Thoracic aorta (tissue), 2 donors: ENCODE data around the gene PLA2G4C. TPM values are rescaled to one million over a fixed set of nuclear protein-coding genes. Genes with fewer than 3 reads are reported as not detected.

Experiments used
- ATAC-seq: fragments of 150-250 bp; one replicate; pipeline ENCODE4 v1.8.0; 2017; ENCODE audit warnings: low read depth; ENCODE audit not compliant: insufficient number of reproducible peaks, low FRiP score
- DNase-seq: peaks from one replicate; pipeline ENCODE4 v3.0.0-alpha.2; 2020; ENCODE audit warnings: low spot score
- H3K27ac ChIP-seq, 2 donors: fragments of 200-600 bp; sonication (generic); 1 replicate in 1 of 2; 2 replicates in 1 of 2; pipeline ENCODE4 v1.5.1; 2016; ENCODE audit warnings: mild to moderate bottlenecking in 2 of 2, moderate library complexity in 2 of 2
- H3K27me3 ChIP-seq: fragments of 200-600 bp; sonication (generic); replicated peaks from 2 replicates; pipeline ENCODE4 v1.6.0; 2016; ENCODE audit warnings: mild to moderate bottlenecking; ENCODE audit not compliant: insufficient read depth
- H3K36me3 ChIP-seq: fragments of 200-600 bp; sonication (generic); one replicate; pipeline ENCODE4 v1.5.1; 2016
- H3K4me1 ChIP-seq, 2 donors: fragments of 200-600 bp; sonication (generic); 1 replicate in 1 of 2; 2 replicates in 1 of 2; pipeline versions ENCODE4 v1.5.1 to v1.6.0; 2016; ENCODE audit warnings: low read depth in 2 of 2, mild to moderate bottlenecking in 1 of 2; ENCODE audit not compliant: control insufficient read depth in 1 of 2
- H3K4me3 ChIP-seq: fragments of 200-600 bp; sonication (generic); 2 replicates; pipeline ENCODE4 v1.5.1; 2016; ENCODE audit warnings: mild to moderate bottlenecking
- H3K9me3 ChIP-seq: fragments of 200-600 bp; sonication (generic); 2 replicates; pipeline ENCODE4 v1.5.1; 2016
- CTCF ChIP-seq: fragments of 200-600 bp; sonication (generic); IDR thresholded peaks from one replicate; pipeline ENCODE4 v1.5.1; 2019; ENCODE audit warnings: antibody characterized with exemption
- total RNA-seq, 2 donors: library from RNA; depleted of rRNA; stranded (reverse); fragments of >200 nt; gene quantifications; one replicate each; pipeline versions ENCODE4 v1.1.0 to v1.2.3, GENCODE V29; 2016

Gene PLA2G4C, protein sequence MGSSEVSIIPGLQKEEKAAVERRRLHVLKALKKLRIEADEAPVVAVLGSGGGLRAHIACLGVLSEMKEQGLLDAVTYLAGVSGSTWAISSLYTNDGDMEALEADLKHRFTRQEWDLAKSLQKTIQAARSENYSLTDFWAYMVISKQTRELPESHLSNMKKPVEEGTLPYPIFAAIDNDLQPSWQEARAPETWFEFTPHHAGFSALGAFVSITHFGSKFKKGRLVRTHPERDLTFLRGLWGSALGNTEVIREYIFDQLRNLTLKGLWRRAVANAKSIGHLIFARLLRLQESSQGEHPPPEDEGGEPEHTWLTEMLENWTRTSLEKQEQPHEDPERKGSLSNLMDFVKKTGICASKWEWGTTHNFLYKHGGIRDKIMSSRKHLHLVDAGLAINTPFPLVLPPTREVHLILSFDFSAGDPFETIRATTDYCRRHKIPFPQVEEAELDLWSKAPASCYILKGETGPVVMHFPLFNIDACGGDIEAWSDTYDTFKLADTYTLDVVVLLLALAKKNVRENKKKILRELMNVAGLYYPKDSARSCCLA
- 10 to 100 TPM; 24.2 to 35.9 TPM for total RNA-seq

GRCh38 chr19:48110350-48110966 is at the start of gene PLA2G4C:
PLA2G4C (minus strand) TSS chr19:48110817; CDS start chr19:48106529, 4,288 bp downstream.
- H3K4me1 ChIP-seq = peaks cover 12 to 36% of the 10 kb centered on the region in 2 donors
- H3K4me3 ChIP-seq = peak within 1 kb of the TSS; percentile 86
- DNase-seq (peak; percentile 63), ATAC-seq (peak; percentile 96)
- peak within 1 kb of the TSS; percentile 91 to 94 for H3K27ac ChIP-seq
- H3K9me3 ChIP-seq = no peaks in the 10 kb centered on the region
- TF ChIP-seq CTCF = no peak
- no peaks in the 10 kb centered on the region for H3K36me3 ChIP-seq
- no peaks in the 10 kb centered on the region for H3K27me3 ChIP-seq

- Histone ChIP-seq H3K9me3 (no peaks in the 10 kb centered on the region), H3K4me3 (no peak overlapping the region), H3K4me1 (no peaks in the 10 kb centered on the region), H3K27me3 (no peaks in the 10 kb centered on the region), H3K36me3 (peaks cover 4% of the 10 kb centered on the region), H3K27ac (no peak overlapping the region)
- DNase-seq (no peak), ATAC-seq (no peak)
- no peak for TF ChIP-seq CTCF
Observed at GRCh38 chr19:48158210-48158790, 47.7 kb upstream of the PLA2G4C start.

- no peaks in the 10 kb centered on the region for H3K9me3 ChIP-seq
- TF ChIP-seq CTCF = no peak
- no peaks in the 10 kb centered on the region for H3K27me3 ChIP-seq
- DNase-seq = no peak
- no peak for ATAC-seq
- no peaks in the 10 kb centered on the region for H3K4me1 ChIP-seq
- H3K27ac ChIP-seq = no peak overlapping the region
- H3K4me3 ChIP-seq = no peak overlapping the region
- H3K36me3 ChIP-seq = peaks cover 3% of the 10 kb centered on the region
Observed at GRCh38 chr19:48154003-48154402, 43.4 kb upstream of the PLA2G4C start.

DNA sequence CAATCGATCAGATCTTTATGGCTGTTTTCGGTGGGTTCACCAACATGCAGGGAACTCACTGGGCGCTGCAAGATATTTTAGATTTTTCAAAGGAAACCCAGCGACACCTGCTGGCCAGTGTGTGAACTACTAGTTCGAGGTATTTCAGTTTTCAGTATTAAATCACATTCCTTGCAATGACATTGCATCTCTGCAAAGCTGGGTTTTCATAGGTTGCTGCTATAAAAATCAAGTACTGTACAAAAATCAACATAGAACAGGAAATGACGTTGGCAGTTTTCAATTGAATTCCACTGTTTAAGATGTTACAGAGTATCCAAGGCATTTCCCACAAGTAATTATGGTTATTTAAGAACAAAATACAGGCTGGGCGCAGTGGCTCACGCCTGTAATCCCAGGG is 41.9 kb upstream of the PLA2G4C start:
- peaks cover 3% of the 10 kb centered on the region for H3K36me3 ChIP-seq
- H3K4me1 ChIP-seq = no peaks in the 10 kb centered on the region
- H3K27ac ChIP-seq = no peak overlapping the region
- no peak overlapping the region for H3K4me3 ChIP-seq
- no peaks in the 10 kb centered on the region for H3K27me3 ChIP-seq
- no peak for ATAC-seq
- no peak for DNase-seq
- H3K9me3 ChIP-seq = no peaks in the 10 kb centered on the region
- peak; percentile 90 for TF ChIP-seq CTCF

DNA sequence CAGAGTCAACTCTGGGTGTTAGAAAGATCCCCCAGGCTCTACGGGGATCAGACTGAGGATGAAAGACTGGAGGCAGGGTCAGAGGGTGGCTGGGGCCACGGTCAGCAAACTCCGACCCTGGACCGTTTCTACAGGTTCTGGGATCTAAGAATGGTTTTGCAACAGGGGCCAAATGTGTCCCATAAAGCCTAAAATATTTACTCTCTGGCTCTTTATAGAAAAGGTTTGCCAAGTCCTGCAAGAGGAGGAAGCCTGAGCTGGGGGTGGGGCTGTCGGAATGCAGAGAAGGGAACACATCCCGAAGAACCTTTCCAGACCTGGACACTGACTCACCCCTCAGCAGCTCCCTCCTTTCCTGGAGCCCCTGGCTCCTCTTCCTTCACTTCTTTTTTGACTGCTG is 38.8 kb upstream of the PLA2G4C start:
- Histone ChIP-seq H3K4me3 (no peak overlapping the region), H3K27me3 (no peaks in the 10 kb centered on the region), H3K36me3 (peaks cover 3% of the 10 kb centered on the region), H3K9me3 (no peaks in the 10 kb centered on the region), H3K4me1 (no peaks in the 10 kb centered on the region), H3K27ac (no peak overlapping the region)
- DNase-seq = no peak
- ATAC-seq = no peak
- TF ChIP-seq CTCF = no peak
